IMR-90 (cell line): ENCODE measurements around the gene CDH16. TPM values are rescaled to one million over a fixed set of nuclear protein-coding genes. Genes with fewer than 3 reads are reported as not detected.
A peak's percentile ranks its signal among the peaks of the same experiment; 100 is the strongest.

Experiments
- ATAC-seq: fragments of 200-7000 bp; cut with Tn5 transposase; 2 replicates; pipeline ENCODE4 v1.9.1; 2020; ENCODE audit warnings: low read depth, mild to moderate bottlenecking, moderate library complexity
- BruUV-seq: library from RNA; stranded (reverse); fragments of 400-500 nt; replicated peaks from 2 replicates; lab custom pipeline; 2021; lab: Mats Ljungman, UMichigan
- CTCF ChIA-PET: fragments of 300-600 bp; formaldehyde crosslinking; extraction: SDS; loops from one replicate; lab custom pipeline; 2021; ENCODE audit warnings: antibody characterized with exemption; lab: Yijun Ruan, JAX
- POLR2A ChIA-PET: fragments of 300-600 bp; sonication (Branson Sonifier 250); formaldehyde crosslinking; loops from one replicate; lab custom pipeline; 2022; ENCODE audit warnings: antibody characterized with exemption; ENCODE audit not compliant: unreplicated experiment; lab: Charles Lee
- DNase-seq: peaks from one replicate; pipeline ENCODE4 v3.0.0; 2013
- H2AFZ ChIP-seq: replicated peaks from 2 replicates; pipeline ENCODE3; 2013; ENCODE audit warnings: low read length, mild to moderate bottlenecking; ENCODE audit not compliant: poor library complexity
- H2AK5ac ChIP-seq: 2 replicates; pipeline ENCODE4 v1.6.1; 2013; ENCODE audit warnings: low read depth, low read length, inconsistent platforms
- H2AK9ac ChIP-seq: replicated peaks from 2 replicates; pipeline ENCODE3; 2013; ENCODE audit warnings: mild to moderate bottlenecking, low read depth, low read length, moderate library complexity; ENCODE audit not compliant: poor library complexity
- H2BK120ac ChIP-seq: 2 replicates; pipeline ENCODE4 v1.6.1; 2013; ENCODE audit warnings: low read depth, low read length, inconsistent platforms
- H2BK15ac ChIP-seq: 3 replicates; pipeline ENCODE4 v1.6.1; 2013; ENCODE audit warnings: low read depth, low read length, inconsistent platforms
- H2BK20ac ChIP-seq: 2 replicates; pipeline ENCODE4 v1.6.1; 2013; ENCODE audit warnings: low read depth, mild to moderate bottlenecking, inconsistent platforms, low read length, moderate library complexity
- H2BK5ac ChIP-seq: 2 replicates; pipeline ENCODE4 v1.6.1; 2013; ENCODE audit warnings: mild to moderate bottlenecking, low read depth, low read length, inconsistent platforms; ENCODE audit not compliant: poor library complexity, severe bottlenecking
- H3K14ac ChIP-seq: replicated peaks from 2 replicates; pipeline ENCODE4 v1.6.1; 2013; ENCODE audit warnings: low read depth, low read length, inconsistent platforms
- H3K18ac ChIP-seq: 2 replicates; pipeline ENCODE4 v1.6.1; 2013; ENCODE audit warnings: low read depth, low read length, control low read depth
- H3K23ac ChIP-seq: 2 replicates; pipeline ENCODE4 v1.6.1; 2013; ENCODE audit warnings: low read depth, low read length, inconsistent platforms
- H3K27ac ChIP-seq: 2 replicates; pipeline ENCODE4 v1.5.1; 2013; ENCODE audit warnings: mild to moderate bottlenecking, control low read depth, low read length; ENCODE audit not compliant: insufficient read depth
- H3K27me3 ChIP-seq: 2 replicates; pipeline ENCODE4 v1.6.1; 2013; ENCODE audit warnings: low read length; ENCODE audit not compliant: control insufficient read depth, insufficient read depth
- H3K36me3 ChIP-seq: 2 replicates; pipeline ENCODE4 v1.6.1; 2013; ENCODE audit warnings: low read length, mixed read lengths; ENCODE audit not compliant: control insufficient read depth, insufficient read depth
- H3K4ac ChIP-seq: 2 replicates; pipeline ENCODE4 v1.6.1; 2013; ENCODE audit warnings: low read depth, low read length, inconsistent platforms
- H3K4me1 ChIP-seq: 2 replicates; pipeline ENCODE4 v1.6.1; 2013; ENCODE audit warnings: low read length, mixed read lengths; ENCODE audit not compliant: control insufficient read depth, insufficient read depth
- H3K4me2 ChIP-seq: 2 replicates; pipeline ENCODE4 v1.6.1; 2013; ENCODE audit warnings: low read depth, mild to moderate bottlenecking, control low read depth, low read length, moderate library complexity
- H3K4me3 ChIP-seq: 2 replicates; pipeline ENCODE4 v1.5.1; 2013; ENCODE audit warnings: low read depth, mild to moderate bottlenecking, control low read depth, low read length, moderate library complexity; ENCODE audit not compliant: insufficient read depth
- H3K56ac ChIP-seq: 2 replicates; pipeline ENCODE4 v1.6.1; 2013; ENCODE audit warnings: low read length, inconsistent platforms; ENCODE audit not compliant: insufficient read depth; ENCODE audit errors: extremely low read depth
- H3K79me1 ChIP-seq, 2 experiments: 2 replicates each; pipeline ENCODE4 v1.6.1; 2013; ENCODE audit warnings: low read length in 2 of 2, inconsistent platforms in 1 of 2, low read depth in 1 of 2
- H3K9ac ChIP-seq: 2 replicates; pipeline ENCODE4 v1.6.1; 2013; ENCODE audit warnings: low read depth, low read length, control low read depth
- H3K9me1 ChIP-seq: 2 replicates; pipeline ENCODE4 v1.6.1; 2013; ENCODE audit warnings: low read length, inconsistent platforms; ENCODE audit not compliant: insufficient read depth
- H3K9me3 ChIP-seq: 2 replicates; pipeline ENCODE4 v1.6.1; 2013; ENCODE audit warnings: low read length; ENCODE audit not compliant: control insufficient read depth, insufficient read depth
- H4K20me1 ChIP-seq: 2 replicates; pipeline ENCODE4 v1.6.1; 2013; ENCODE audit warnings: low read length, inconsistent platforms; ENCODE audit not compliant: insufficient read depth
- H4K5ac ChIP-seq: 2 replicates; pipeline ENCODE4 v1.6.1; 2013; ENCODE audit warnings: mild to moderate bottlenecking, low read depth, low read length, control low read depth
- H4K8ac ChIP-seq, 2 experiments: 2 replicates each; pipeline ENCODE4 v1.6.1; 2013; ENCODE audit warnings: low read depth in 2 of 2, low read length in 2 of 2, control low read depth in 1 of 2, inconsistent platforms in 1 of 2
- H4K91ac ChIP-seq: 2 replicates; pipeline ENCODE4 v1.6.1; 2013; ENCODE audit warnings: low read depth, low read length, inconsistent platforms; ENCODE audit not compliant: insufficient read depth
- BHLHE40 ChIP-seq: fragments of 150-350 bp; IDR thresholded peaks from 2 replicates; pipeline ENCODE4 v1.6.1; 2016; ENCODE audit warnings: mild to moderate bottlenecking, low read depth, low read length
- CEBPB ChIP-seq: IDR thresholded peaks from 2 replicates; pipeline ENCODE4 v1.6.1; 2012; ENCODE audit warnings: low read depth, low read length, improper control_type of control experiment
- CHD1 ChIP-seq: IDR thresholded peaks from 2 replicates; pipeline ENCODE4 v1.6.1; 2012; ENCODE audit warnings: low read depth, low read length, improper control_type of control experiment
- FOS ChIP-seq: fragments of 150-350 bp; IDR thresholded peaks from 2 replicates; pipeline ENCODE4 v1.6.1; 2016; ENCODE audit warnings: low read depth, low read length
- MAFK ChIP-seq: IDR thresholded peaks from 2 replicates; pipeline ENCODE4 v1.6.1; 2012; ENCODE audit warnings: low read depth, low read length, improper control_type of control experiment
- MAZ ChIP-seq: IDR thresholded peaks from 2 replicates; pipeline ENCODE4 v1.6.1; 2012; ENCODE audit warnings: low read depth, mild to moderate bottlenecking, low read length, improper control_type of control experiment, moderate library complexity, borderline replicate concordance
- MXI1 ChIP-seq: IDR thresholded peaks from 2 replicates; pipeline ENCODE4 v1.6.1; 2012; ENCODE audit warnings: low read depth, mild to moderate bottlenecking, low read length, moderate library complexity, borderline replicate concordance
- NFE2L2 ChIP-seq: fragments of 150-350 bp; IDR thresholded peaks from 2 replicates; pipeline ENCODE4 v1.6.1; 2016; ENCODE audit warnings: low read depth, mild to moderate bottlenecking, low read length
- POLR2A ChIP-seq: IDR thresholded peaks from 2 replicates; pipeline ENCODE4 v1.6.1; 2012; ENCODE audit warnings: mild to moderate bottlenecking, low read depth, low read length
- RAD21 ChIP-seq: IDR thresholded peaks from 2 replicates; pipeline ENCODE4 v1.6.1; 2012; ENCODE audit warnings: low read length, improper control_type of control experiment
- RCOR1 ChIP-seq: IDR thresholded peaks from 2 replicates; pipeline ENCODE4 v1.6.1; 2012; ENCODE audit warnings: mild to moderate bottlenecking, low read length, improper control_type of control experiment; ENCODE audit not compliant: insufficient replicate concordance
- RFX5 ChIP-seq: IDR thresholded peaks from 2 replicates; pipeline ENCODE4 v1.8.0; 2012; ENCODE audit warnings: low read depth, mild to moderate bottlenecking, low read length, moderate library complexity
- SMC3 ChIP-seq: fragments of 150-350 bp; IDR thresholded peaks from 2 replicates; pipeline ENCODE4 v1.6.1; 2016; ENCODE audit warnings: low read depth, mild to moderate bottlenecking, antibody characterized with exemption, low read length, moderate library complexity
- WGBS, 2 experiments: methylation state at CpG; one replicate each; pipeline versions ENCODE4 v1.1.5 to v1.1.7; 2013; ENCODE audit warnings: missing lambda C conversion rate in 2 of 2; ENCODE audit not compliant: insufficient read length in 1 of 2; ENCODE audit errors: extremely low coverage in 2 of 2; 5-methylcytosine and 5-hydroxymethylcytosine counted together
- dilution Hi-C: fragments of 300-500 bp; cut with HindIII; formaldehyde crosslinking; loops from one replicate; pipeline ENCODE4 v1.14.3; 2018; ENCODE audit warnings: low sequenced_read_pairs; ENCODE audit not compliant: unreplicated experiment
- in situ Hi-C: fragments of 300-500 bp; cut with MboI; formaldehyde crosslinking; loops from 3 replicates; pipeline ENCODE4 v1.14.3; 2019; ENCODE audit warnings: low sequenced_read_pairs, inconsistent platforms, mixed read lengths
- intact Hi-C: fragments of 100-400 bp; cut with micrococcal nuclease; formaldehyde crosslinking; loops from 2 replicates; pipeline ENCODE4 v1.10.0; 2022
- polyA plus RNA-seq, 3 experiments: library from polyadenylated mRNA; depleted of rRNA; stranded (reverse); fragments of >200 nt; gene quantifications; 2 replicates each; pipeline ENCODE4 v1.2.3, GENCODE V29; 2012; ENCODE audit warnings: low replicate concordance in 1 of 3
- total RNA-seq: library from RNA; depleted of rRNA; stranded (reverse); fragments of >200 nt; gene quantifications from 2 replicates; pipeline ENCODE4 v1.2.3, GENCODE V29; 2012
- TF ChIP-seq, protein P1 (sequence below): fragments of 150-350 bp; IDR thresholded peaks from 2 replicates; pipeline ENCODE4 v1.6.1; 2016; ENCODE audit warnings: low read depth, mild to moderate bottlenecking, low read length, moderate library complexity, borderline replicate concordance
- TF ChIP-seq, protein P2 (sequence below): conservative IDR thresholded peaks from 2 replicates; pipeline ENCODE4 v1.5.1; 2012; ENCODE audit warnings: mild to moderate bottlenecking, low read depth, low read length, improper control_type of control experiment
- TF ChIP-seq, protein P3 (sequence below): fragments of 150-350 bp; IDR thresholded peaks from 2 replicates; pipeline ENCODE4 v1.6.1; 2017; ENCODE audit warnings: mild to moderate bottlenecking, antibody characterized with exemption, low read length, low read depth

Gene CDH16
- total and polyA plus RNA-seq, 2 of the 4 experiments (the other 2 are of a cell fraction), result not detected

DNA sequence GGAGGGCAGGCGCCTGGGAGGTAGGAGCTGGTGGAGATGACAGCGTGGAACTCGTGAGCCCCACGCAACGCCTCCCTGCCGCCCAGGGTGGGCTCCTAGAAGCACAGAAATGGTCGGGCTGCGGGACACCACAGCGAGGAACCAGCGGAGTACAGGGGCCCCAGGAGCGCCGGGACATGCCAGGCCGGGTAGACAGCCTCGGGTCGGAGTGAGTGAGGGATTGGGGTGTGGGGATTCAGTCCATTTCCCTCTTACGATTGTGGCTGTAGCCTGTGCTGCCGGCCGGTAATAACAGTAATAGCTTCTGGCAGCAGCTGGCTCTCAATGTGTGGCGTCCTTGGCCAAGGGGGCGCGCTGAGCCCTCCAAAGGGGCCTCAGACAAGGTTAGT is 30.1 kb upstream of the CDH16 start:
- Histone ChIP-seq H3K18ac (no peak overlapping the region), H3K27me3 (peaks cover 16% of the 10 kb centered on the region; the same call in 1 of the 2 replicates), H3K79me1 (no peaks in the 10 kb centered on the region), H2AK5ac (no peak overlapping the region), H2BK20ac (no peak overlapping the region), H2BK5ac (no peak overlapping the region), H2AK9ac (no peak overlapping the region), H2BK120ac (no peak overlapping the region), H3K9ac (no peak overlapping the region), H3K56ac (no peak overlapping the region), H3K23ac (no peak overlapping the region), H4K20me1 (no peaks in the 10 kb centered on the region), H4K5ac (no peak overlapping the region), H3K36me3 (peaks cover 2% of the 10 kb centered on the region; the same call in 1 of the 2 replicates), H4K91ac (no peak overlapping the region), H3K4ac (no peak overlapping the region), H3K27ac (no peak overlapping the region), H2AFZ (peak overlapping the region; percentile 90), H3K4me3 (no peak overlapping the region), H2BK15ac (no peak overlapping the region), H3K9me1 (no peaks in the 10 kb centered on the region), H3K14ac (no peak overlapping the region), H4K8ac (no peak overlapping the region), H3K9me3 (peaks cover 2% of the 10 kb centered on the region; the same call in 1 of the 2 replicates), H3K4me1 (peaks cover 6% of the 10 kb centered on the region), H3K4me2 (peak overlapping the region; percentile 98; the same call in 1 of the 2 replicates)
- in situ Hi-C loops, result no loop called here
- no TSS peak for BruUV-seq
- no peak for DNase-seq
- TF ChIP-seq NFE2L2 (no peak), SMC3 (no peak), MXI1 (no peak), RFX5 (no peak), MAFK (no peak), RAD21 (no peak), FOS (no peak), CEBPB (no peak), CHD1 (no peak), MAZ (no peak), BHLHE40 (no peak), POLR2A (no peak), RCOR1 (no peak)
- TF ChIP-seq, protein P1, sequence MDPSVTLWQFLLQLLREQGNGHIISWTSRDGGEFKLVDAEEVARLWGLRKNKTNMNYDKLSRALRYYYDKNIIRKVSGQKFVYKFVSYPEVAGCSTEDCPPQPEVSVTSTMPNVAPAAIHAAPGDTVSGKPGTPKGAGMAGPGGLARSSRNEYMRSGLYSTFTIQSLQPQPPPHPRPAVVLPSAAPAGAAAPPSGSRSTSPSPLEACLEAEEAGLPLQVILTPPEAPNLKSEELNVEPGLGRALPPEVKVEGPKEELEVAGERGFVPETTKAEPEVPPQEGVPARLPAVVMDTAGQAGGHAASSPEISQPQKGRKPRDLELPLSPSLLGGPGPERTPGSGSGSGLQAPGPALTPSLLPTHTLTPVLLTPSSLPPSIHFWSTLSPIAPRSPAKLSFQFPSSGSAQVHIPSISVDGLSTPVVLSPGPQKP, result no peak
- TF ChIP-seq, protein P2, sequence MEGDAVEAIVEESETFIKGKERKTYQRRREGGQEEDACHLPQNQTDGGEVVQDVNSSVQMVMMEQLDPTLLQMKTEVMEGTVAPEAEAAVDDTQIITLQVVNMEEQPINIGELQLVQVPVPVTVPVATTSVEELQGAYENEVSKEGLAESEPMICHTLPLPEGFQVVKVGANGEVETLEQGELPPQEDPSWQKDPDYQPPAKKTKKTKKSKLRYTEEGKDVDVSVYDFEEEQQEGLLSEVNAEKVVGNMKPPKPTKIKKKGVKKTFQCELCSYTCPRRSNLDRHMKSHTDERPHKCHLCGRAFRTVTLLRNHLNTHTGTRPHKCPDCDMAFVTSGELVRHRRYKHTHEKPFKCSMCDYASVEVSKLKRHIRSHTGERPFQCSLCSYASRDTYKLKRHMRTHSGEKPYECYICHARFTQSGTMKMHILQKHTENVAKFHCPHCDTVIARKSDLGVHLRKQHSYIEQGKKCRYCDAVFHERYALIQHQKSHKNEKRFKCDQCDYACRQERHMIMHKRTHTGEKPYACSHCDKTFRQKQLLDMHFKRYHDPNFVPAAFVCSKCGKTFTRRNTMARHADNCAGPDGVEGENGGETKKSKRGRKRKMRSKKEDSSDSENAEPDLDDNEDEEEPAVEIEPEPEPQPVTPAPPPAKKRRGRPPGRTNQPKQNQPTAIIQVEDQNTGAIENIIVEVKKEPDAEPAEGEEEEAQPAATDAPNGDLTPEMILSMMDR, result no peak
- TF ChIP-seq, protein P3, sequence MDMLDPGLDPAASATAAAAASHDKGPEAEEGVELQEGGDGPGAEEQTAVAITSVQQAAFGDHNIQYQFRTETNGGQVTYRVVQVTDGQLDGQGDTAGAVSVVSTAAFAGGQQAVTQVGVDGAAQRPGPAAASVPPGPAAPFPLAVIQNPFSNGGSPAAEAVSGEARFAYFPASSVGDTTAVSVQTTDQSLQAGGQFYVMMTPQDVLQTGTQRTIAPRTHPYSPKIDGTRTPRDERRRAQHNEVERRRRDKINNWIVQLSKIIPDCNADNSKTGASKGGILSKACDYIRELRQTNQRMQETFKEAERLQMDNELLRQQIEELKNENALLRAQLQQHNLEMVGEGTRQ, result no peak
- 15% methylated on average over 12 of the region's 21 CpGs; no CpG with 5 or more reads in 1 of the 2 experiments for WGBS, 2 experiments
- dilution Hi-C loops, result no loop called here
- CTCF ChIA-PET, result interaction anchor here (1.5 kb wide), 1 partner anchor 12 kb away, joined by 4 read pairs; the partner anchor contains the start of gene CES3
- ATAC-seq, result no peak
- POLR2A ChIA-PET, result no interaction called here
- intact Hi-C loops, result no loop called here
